H1 (cell line): Measurements from ENCODE around the gene PAFAH1B1.

ENCODE experiments used
- BCL11A ChIP-seq, 2 experiments: IDR thresholded peaks; one replicate each; pipeline ENCODE4 v1.6.1; 2011; ENCODE audit warnings: low read depth in 2 of 2, low read length in 2 of 2, mild to moderate bottlenecking in 2 of 2
- CEBPB ChIP-seq: IDR thresholded peaks from 2 replicates; pipeline ENCODE4 v1.6.1; 2012; ENCODE audit warnings: low read depth, low read length
- CHD1 ChIP-seq: IDR thresholded peaks from 2 replicates; pipeline ENCODE4 v1.6.1; 2012; ENCODE audit warnings: low read depth, low read length, improper control_type of control experiment
- CTCF ChIP-seq, 3 experiments: IDR thresholded peaks; 1 replicate in 2 of 3; 2 replicates in 1 of 3; pipeline versions ENCODE4 v1.5.1 to v1.6.1; 2011; ENCODE audit warnings: low read length in 3 of 3, mild to moderate bottlenecking in 3 of 3, inconsistent platforms in 2 of 3, low read depth in 1 of 3, moderate library complexity in 1 of 3; ENCODE audit not compliant: insufficient read depth in 1 of 3; ENCODE audit errors: control extremely low read depth in 1 of 3
- EP300 ChIP-seq, 2 experiments: IDR thresholded peaks; 1 replicate in 1 of 2; 2 replicates in 1 of 2; pipeline ENCODE4 v1.6.1; 2011 to 2012; ENCODE audit warnings: low read depth in 2 of 2, low read length in 2 of 2, mild to moderate bottlenecking in 2 of 2, borderline replicate concordance in 1 of 2, inconsistent platforms in 1 of 2, moderate library complexity in 1 of 2
- EZH2 ChIP-seq: fragments of 200-600 bp; sonication (generic); IDR thresholded peaks from 2 replicates; pipeline ENCODE4 v1.7.1; 2012; ENCODE audit warnings: low read depth, mild to moderate bottlenecking, moderate library complexity, low read length, inconsistent platforms; ENCODE audit not compliant: severe bottlenecking
- HDAC2 ChIP-seq, 2 experiments: fragments of 300-600 bp in 1 of 2; sonication (generic) in 1 of 2; IDR thresholded peaks; 2 replicates each; pipeline ENCODE4 v1.6.1; 2011 to 2012; ENCODE audit warnings: low read depth in 2 of 2, low read length in 2 of 2, mild to moderate bottlenecking in 2 of 2, moderate library complexity in 2 of 2, borderline replicate concordance in 1 of 2, inconsistent platforms in 1 of 2
- HDAC6 ChIP-seq: IDR thresholded peaks from one replicate; pipeline ENCODE4 v1.7.1; 2012; ENCODE audit warnings: low read depth, mild to moderate bottlenecking, inconsistent platforms, low read length, moderate library complexity
- MAX ChIP-seq: IDR thresholded peaks from 2 replicates; pipeline ENCODE4 v1.6.1; 2012; ENCODE audit warnings: inconsistent platforms
- RAD21 ChIP-seq, 2 experiments: IDR thresholded peaks in 1 of 2; conservative IDR thresholded peaks in 1 of 2; 2 replicates each; pipeline ENCODE4 v1.6.1; 2011; ENCODE audit warnings: low read depth in 2 of 2, low read length in 2 of 2, improper control_type of control experiment in 1 of 2, inconsistent platforms in 1 of 2, mild to moderate bottlenecking in 1 of 2, moderate library complexity in 1 of 2
- RNF2 ChIP-seq: fragments of 200-900, 300-1000 bp; sonication (generic); IDR thresholded peaks from 2 replicates; pipeline ENCODE4 v1.7.1; 2016; ENCODE audit warnings: borderline replicate concordance, low read depth, mild to moderate bottlenecking, antibody characterized with exemption, low read length; ENCODE audit not compliant: poor library complexity, severe bottlenecking; ENCODE audit errors: missing control alignments
- YY1 ChIP-seq: IDR thresholded peaks from 2 replicates; pipeline ENCODE4 v1.6.1; 2011; ENCODE audit warnings: low read depth, mild to moderate bottlenecking, low read length

- TF ChIP-seq BCL11A (IDR thresholded peaks at IDR 0.05; ENCODE audit: low read depth in 2 of 2, low read length in 2 of 2) (no peak), EZH2 (no peak), CHD1 (no peak), HDAC2 (IDR thresholded peaks at IDR 0.05; ENCODE audit: borderline replicate concordance in 1 of 2, low read depth in 2 of 2, low read length in 2 of 2) (no peak), RNF2 (no peak), MAX (no peak), CEBPB (no peak), RAD21 (IDR thresholded peaks at IDR 0.05 in 1 of 2, conservative IDR thresholded peaks at IDR 0.05 in 1 of 2; ENCODE audit: low read depth in 2 of 2, low read length in 2 of 2) (no peak), CTCF (IDR thresholded peaks at IDR 0.05; ENCODE audit: control extremely low read depth in 1 of 3, insufficient read depth in 1 of 3, low read depth in 1 of 3, low read length in 3 of 3) (no peak), EP300 (IDR thresholded peaks at IDR 0.05; ENCODE audit: borderline replicate concordance in 1 of 2, low read depth in 2 of 2, low read length in 2 of 2) (no peak), YY1 (no peak), HDAC6 (no peak)
Measured at GRCh38 chr17:2612630-2613029, 19.2 kb downstream of the PAFAH1B1 start.
